ENCODE measurements around the gene MTMR10. TPM values are rescaled to one million over a fixed set of nuclear protein-coding genes. Genes with fewer than 3 reads are reported as not detected.
A peak's percentile ranks its signal among the peaks of the same experiment; 100 is the strongest.

The MTMR10 gene
- total and polyA plus RNA-seq, 2 of the 4 experiments (the other 2 are of a cell fraction) = 11.2 to 13.8 TPM

- TF ChIP-seq, protein P1, sequence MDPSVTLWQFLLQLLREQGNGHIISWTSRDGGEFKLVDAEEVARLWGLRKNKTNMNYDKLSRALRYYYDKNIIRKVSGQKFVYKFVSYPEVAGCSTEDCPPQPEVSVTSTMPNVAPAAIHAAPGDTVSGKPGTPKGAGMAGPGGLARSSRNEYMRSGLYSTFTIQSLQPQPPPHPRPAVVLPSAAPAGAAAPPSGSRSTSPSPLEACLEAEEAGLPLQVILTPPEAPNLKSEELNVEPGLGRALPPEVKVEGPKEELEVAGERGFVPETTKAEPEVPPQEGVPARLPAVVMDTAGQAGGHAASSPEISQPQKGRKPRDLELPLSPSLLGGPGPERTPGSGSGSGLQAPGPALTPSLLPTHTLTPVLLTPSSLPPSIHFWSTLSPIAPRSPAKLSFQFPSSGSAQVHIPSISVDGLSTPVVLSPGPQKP (IDR thresholded peaks at IDR 0.05; ENCODE audit: borderline replicate concordance, low read depth, low read length) = no peak
Observed at GRCh38 chr15:30990446-30991254, 778 bp downstream of the MTMR10 start (continued).

- Histone ChIP-seq H4K8ac (ENCODE audit: low read depth in 2 of 2, low read length in 2 of 2) (peak overlapping the region in 1 of 2 experiments; percentile 59; a peak in 1 of 4 replicates), H3K4me3 (ENCODE audit: insufficient read depth, low read depth, low read length) (peak overlapping the region; percentile 92), H2BK15ac (ENCODE audit: low read depth, low read length) (no peak overlapping the region), H4K91ac (ENCODE audit: insufficient read depth, low read depth, low read length) (no peak overlapping the region), H3K4ac (ENCODE audit: low read depth, low read length) (0 out of 2 replicates have a peak overlapping the region, but pooled peaks have one; percentile 13), H4K5ac (ENCODE audit: low read depth, low read length) (no peak overlapping the region), H3K36me3 (ENCODE audit: control insufficient read depth, insufficient read depth, low read length) (peaks cover 10% of the 10 kb centered on the region), H4K20me1 (ENCODE audit: insufficient read depth, low read length) (peaks cover 10% of the 10 kb centered on the region; the same call in 1 of the 2 replicates), H3K14ac (replicated peaks; ENCODE audit: low read depth, low read length) (peak overlapping the region; percentile 31; the same call in 1 of the 2 replicates), H3K79me1 (ENCODE audit: low read depth in 1 of 2, low read length in 2 of 2) (peaks cover 29 to 45% of the 10 kb centered on the region in 2 experiments), H2AK9ac (replicated peaks; ENCODE audit: low read depth, low read length, poor library complexity) (peak overlapping the region; percentile 62), H3K9me3 (ENCODE audit: control insufficient read depth, insufficient read depth, low read length) (no peaks in the 10 kb centered on the region), H3K4me2 (ENCODE audit: low read depth, low read length) (peak overlapping the region; percentile 77), H2BK5ac (ENCODE audit: low read depth, low read length, poor library complexity, severe bottlenecking) (peak overlapping the region; percentile 15), H3K9me1 (ENCODE audit: insufficient read depth, low read length) (peaks cover 6% of the 10 kb centered on the region; the same call in 1 of the 2 replicates), H2AFZ (replicated peaks; ENCODE audit: low read length, poor library complexity) (peak overlapping the region; percentile 15), H2AK5ac (ENCODE audit: low read depth, low read length) (0 out of 2 replicates have a peak overlapping the region, but pooled peaks have one; percentile 58), H3K18ac (ENCODE audit: low read depth, low read length) (no peak overlapping the region), H3K23ac (ENCODE audit: low read depth, low read length) (peak overlapping the region; percentile 84), H3K56ac (ENCODE audit: extremely low read depth, insufficient read depth, low read length) (no peak overlapping the region; the same call in 1 of the 2 replicates), H3K9ac (ENCODE audit: low read depth, low read length) (no peak overlapping the region), H2BK120ac (ENCODE audit: low read depth, low read length) (no peak overlapping the region), H3K27ac (ENCODE audit: insufficient read depth, low read length) (no peak overlapping the region), H3K27me3 (ENCODE audit: control insufficient read depth, insufficient read depth, low read length) (no peaks in the 10 kb centered on the region), H3K4me1 (ENCODE audit: control insufficient read depth, insufficient read depth, low read length) (peaks cover 7% of the 10 kb centered on the region), H2BK20ac (ENCODE audit: low read depth, low read length) (no peak overlapping the region)
- TF ChIP-seq RCOR1 (IDR thresholded peaks at IDR 0.05; ENCODE audit: insufficient replicate concordance, low read length) (no peak), CTCF (conservative IDR thresholded peaks at IDR 0.05; ENCODE audit: low read depth, low read length) (no peak), MAFK (IDR thresholded peaks at IDR 0.05; ENCODE audit: low read depth, low read length) (no peak), BHLHE40 (IDR thresholded peaks at IDR 0.05; ENCODE audit: low read depth, low read length) (no peak), CHD1 (IDR thresholded peaks at IDR 0.05; ENCODE audit: low read depth, low read length) (no peak), MAZ (IDR thresholded peaks at IDR 0.05; ENCODE audit: borderline replicate concordance, low read depth, low read length) (no peak), NFE2L2 (IDR thresholded peaks at IDR 0.05; ENCODE audit: low read depth, low read length) (no peak), POLR2A (IDR thresholded peaks at IDR 0.05; ENCODE audit: low read depth, low read length) (no peak)
- TF ChIP-seq, protein P1 (IDR thresholded peaks at IDR 0.05; ENCODE audit: borderline replicate concordance, low read depth, low read length) = no peak
- BruUV-seq (replicated peaks) = no TSS peak
- dilution Hi-C loops (cut with HindIII; ENCODE audit: low sequenced_read_pairs, unreplicated experiment) = no loop called here
- in situ Hi-C loops (cut with MboI; ENCODE audit: low sequenced_read_pairs) = no loop called here
- ATAC-seq (ENCODE audit: low read depth) (no peak), DNase-seq (no peak)
- CTCF ChIA-PET = no interaction called here
- no CpG with 5 or more reads among the region's 2 CpGs for WGBS, 2 experiments (ENCODE audit: extremely low coverage in 2 of 2, insufficient read length in 1 of 2)
- intact Hi-C loops (cut with micrococcal nuclease) = loop anchor here (2.0 to 10.0 kb wide), 4 partner anchors 47 to 335 kb away; partner anchors contain the start of gene KLF13
- POLR2A ChIA-PET (ENCODE audit: unreplicated experiment) = no interaction called here
Observed at GRCh38 chr15:30990036-30990435, 1.4 kb downstream of the MTMR10 start.
